Measurements from ENCODE around the gene METRN. TPM values are rescaled to one million over a fixed set of nuclear protein-coding genes. Genes with fewer than 3 reads are reported as not detected.

METRN gene
- total RNA-seq (2014; rRNA removed; shearing (Covaris generic)) = 119 and 152 TPM in 2 replicates
- polyA plus RNA-seq (2015; cell fraction: cytosol; rRNA removed) = 45.2 and 64.3 TPM in 2 replicates
- polyA plus RNA-seq (2015; cell fraction: nucleus; rRNA removed) = 31.3 and 37.7 TPM in 2 replicates

- peak; percentile 80 for DNase-seq (ENCODE audit: low read depth)
Measured at GRCh38 chr16:714558-715476, at the start of gene METRN. TSS of gene METRN (plus strand) at chr16:715118. CDS start at chr16:715290, 172 bp downstream.

GRCh38 chr16:666572-666971, 48.3 kb upstream of the METRN start:
- no peak for DNase-seq (ENCODE audit: low read depth)

GRCh38 chr16:667113-667779, 47.7 kb upstream of the METRN start:
- no peak for DNase-seq (ENCODE audit: low read depth)

- DNase-seq (ENCODE audit: low read depth) = peak; percentile 81
Measured at GRCh38 chr16:667780-668518, 47.0 kb upstream of the METRN start, which contains the start of gene RHOT2. TSS of gene RHOT2 (plus strand) at chr16:668132. CDS start at chr16:668200, 68 bp downstream.

- no peak for DNase-seq (ENCODE audit: low read depth)
Measured at GRCh38 chr16:668519-669171, 46.3 kb upstream of the METRN start.

- no peak for DNase-seq (ENCODE audit: low read depth)
Measured at GRCh38 chr16:669666-670065, 45.3 kb upstream of the METRN start.

GRCh38 chr16:670485-671352, 44.2 kb upstream of the METRN start:
- no peak for DNase-seq (ENCODE audit: low read depth)

GRCh38 chr16:671353-672131, 43.4 kb upstream of the METRN start:
- no peak for DNase-seq (ENCODE audit: low read depth)

GRCh38 chr16:672371-672770, 42.5 kb upstream of the METRN start:
- no peak for DNase-seq (ENCODE audit: low read depth)

GRCh38 chr16:672851-673250, 42.1 kb upstream of the METRN start:
- DNase-seq (ENCODE audit: low read depth) = no peak

- no peak for DNase-seq (ENCODE audit: low read depth)
Measured at GRCh38 chr16:673399-673991, 41.4 kb upstream of the METRN start.

- no peak for DNase-seq (ENCODE audit: low read depth)
Measured at GRCh38 chr16:674214-674881, 40.6 kb upstream of the METRN start.

- no peak for DNase-seq (ENCODE audit: low read depth)
Measured at GRCh38 chr16:674968-675883, 39.7 kb upstream of the METRN start, which contains the start of gene RHBDL1. TSS of gene RHBDL1 (plus strand) at chr16:675671. CDS start at chr16:675791, 120 bp downstream.

- no peak for DNase-seq (ENCODE audit: low read depth)
Measured at GRCh38 chr16:675884-676564, 38.9 kb upstream of the METRN start.

GRCh38 chr16:676565-676902, 38.4 kb upstream of the METRN start:
- no peak for DNase-seq (ENCODE audit: low read depth)

- DNase-seq (ENCODE audit: low read depth) = no peak
Measured at GRCh38 chr16:676913-677312, 38.0 kb upstream of the METRN start.
